Measurements from ENCODE around the gene BTK. TPM values are rescaled to one million over a fixed set of nuclear protein-coding genes. Genes with fewer than 3 reads are reported as not detected.

BTK gene
- total RNA-seq, 1 experiment from 2014 or later = 0.37 TPM

- H3K27ac ChIP-seq (ENCODE audit: low read depth, low read length) = no peak overlapping the region
- no peaks in the 10 kb centered on the region for H3K9me3 ChIP-seq (ENCODE audit: control insufficient read depth in 1 of 2, insufficient read depth in 1 of 2, low read depth in 1 of 2, low read length in 2 of 2)
- H3K36me3 ChIP-seq (ENCODE audit: control insufficient read depth in 1 of 2, insufficient read depth in 2 of 2, low read length in 2 of 2) = peaks cover 8 to 22% of the 10 kb centered on the region in 2 experiments; a peak in 3 of 4 replicates
- H3K4me1 ChIP-seq (ENCODE audit: control insufficient read depth in 1 of 2, insufficient read depth in 2 of 2, low read length in 2 of 2) = peaks cover 0 to 10% of the 10 kb centered on the region in 2 experiments; a peak in 2 of 4 replicates
- H3K9me2 ChIP-seq (ENCODE audit: insufficient read depth) = no peaks in the 10 kb centered on the region
- intact Hi-C loops (cut with micrococcal nuclease) = no loop called here
- no peaks in the 10 kb centered on the region for H3K27me3 ChIP-seq (ENCODE audit: insufficient read depth, low read length)
- no TSS peak for BruUV-seq (replicated peaks)
- no peak overlapping the region for H3K9ac ChIP-seq (ENCODE audit: low read length)
- no peak for ATAC-seq
- H4K20me1 ChIP-seq (ENCODE audit: insufficient read depth) = no peaks in the 10 kb centered on the region
- TF ChIP-seq JUND (IDR thresholded peaks at IDR 0.05) (no peak), CTCF (IDR thresholded peaks at IDR 0.05 in 2 of 3, conservative IDR thresholded peaks at IDR 0.05 in 1 of 3; ENCODE audit: borderline replicate concordance in 1 of 3, insufficient read depth in 1 of 3, low read depth in 2 of 3, low read length in 2 of 3) (no peak), CEBPB (IDR thresholded peaks at IDR 0.05; ENCODE audit: low read depth) (no peak), POLR2A (IDR thresholded peaks at IDR 0.05; ENCODE audit: borderline replicate concordance, extremely low read depth, insufficient read depth, insufficient read length) (no peak), TCF7L2 (IDR thresholded peaks at IDR 0.05; ENCODE audit: borderline replicate concordance, extremely low read depth, insufficient read depth, insufficient read length) (no peak), MAX (IDR thresholded peaks at IDR 0.05) (no peak), EZH2 (IDR thresholded peaks at IDR 0.05) (no peak), ZNF274 (IDR thresholded peaks at IDR 0.05; ENCODE audit: low read depth, low read length) (no peak), SRF (IDR thresholded peaks at IDR 0.05; ENCODE audit: low read depth) (no peak), EZH2phosphoT487 (IDR thresholded peaks at IDR 0.05; ENCODE audit: borderline replicate concordance) (no peak), REST (IDR thresholded peaks at IDR 0.05; ENCODE audit: low read depth) (no peak), ZFX (IDR thresholded peaks at IDR 0.05) (no peak)
- peaks cover 35% of the 10 kb centered on the region for H3K79me2 ChIP-seq (ENCODE audit: insufficient read depth, low read length)
- no peak for DNase-seq (ENCODE audit: low read depth, low spot score)
- no peak overlapping the region for H3K4me2 ChIP-seq (ENCODE audit: low read length)
- H2AFZ ChIP-seq (ENCODE audit: low read depth, low read length, poor library complexity, severe bottlenecking) = no peak overlapping the region
- CTCF ChIA-PET = no interaction called here
- RAD21 ChIA-PET (ENCODE audit: low non-redundant PET in 1 of 2, low total read pairs in 2 of 2, uncharacterized antibody in 2 of 2, unreplicated experiment in 2 of 2) = no interaction called here
- POLR2A ChIA-PET = no interaction called here
- no peak overlapping the region for H3K4me3 ChIP-seq (replicated peaks in 1 of 2; ENCODE audit: low read depth in 1 of 2, low read length in 2 of 2)
These were observed 9.8 kb upstream of the BTK start for GRCh38 chrX:101395789-101396188.
